GM21723 (cell line): ENCODE results near the gene MACROD2.

Experiments used
- ATAC-seq: cut with Tn5 transposase; IDR thresholded peaks from one replicate; pipeline ENCODE4 v1.9.1; 2021; ENCODE audit warnings: mild to moderate bottlenecking, moderate library complexity; ENCODE audit not compliant: unreplicated experiment

Gene MACROD2

GRCh38 chr20:14885661-14886060, 890.3 kb downstream of the MACROD2 start:
- no peak for ATAC-seq

- ATAC-seq = no peak
Measured at GRCh38 chr20:14888134-14888533, 892.8 kb downstream of the MACROD2 start.

GRCh38 chr20:14889496-14890255, 894.4 kb downstream of the MACROD2 start:
- ATAC-seq = no peak

- no peak for ATAC-seq
Measured at GRCh38 chr20:14890713-14891112, 895.4 kb downstream of the MACROD2 start.

- no peak for ATAC-seq
Measured at GRCh38 chr20:14892782-14893181, 897.5 kb downstream of the MACROD2 start.

GRCh38 chr20:14896569-14896968, 901.3 kb downstream of the MACROD2 start:
- no peak for ATAC-seq

- no peak for ATAC-seq
Measured at GRCh38 chr20:14897608-14898007, 902.3 kb downstream of the MACROD2 start.

GRCh38 chr20:14902432-14903089, 907.2 kb downstream of the MACROD2 start:
- peak; percentile 96 for ATAC-seq

GRCh38 chr20:14906908-14907434, 911.7 kb downstream of the MACROD2 start:
- ATAC-seq = no peak

- ATAC-seq = no peak
Measured at GRCh38 chr20:14910126-14910525, 914.8 kb downstream of the MACROD2 start.

- ATAC-seq = no peak
Measured at GRCh38 chr20:14913896-14914620, 918.7 kb downstream of the MACROD2 start.

GRCh38 chr20:14914633-14915032, 919.3 kb downstream of the MACROD2 start:
- ATAC-seq = no peak

GRCh38 chr20:14915356-14915755, 920.0 kb downstream of the MACROD2 start:
- ATAC-seq = no peak

GRCh38 chr20:14916360-14916920, 921.1 kb downstream of the MACROD2 start:
- no peak for ATAC-seq

GRCh38 chr20:14918281-14918680, 923.0 kb downstream of the MACROD2 start:
- ATAC-seq = no peak

GRCh38 chr20:14918976-14919375, 923.7 kb downstream of the MACROD2 start:
- no peak for ATAC-seq

- ATAC-seq = no peak
Measured at GRCh38 chr20:14919501-14920081, 924.3 kb downstream of the MACROD2 start.

GRCh38 chr20:14921513-14921912, 926.2 kb downstream of the MACROD2 start:
- no peak for ATAC-seq

- no peak for ATAC-seq
Measured at GRCh38 chr20:14922503-14923267, 927.4 kb downstream of the MACROD2 start.

GRCh38 chr20:14924433-14924832, 929.1 kb downstream of the MACROD2 start:
- no peak for ATAC-seq
